Activated CD4-positive, alpha-beta T cell treated with anti-CD3 and anti-CD28 coated beads, Interleukin-2, amount 50 U/mL, for 48 hours (primary cell): ENCODE measurements around the gene ARAP1.

Source experiments
- DNase-seq, 2 experiments: peaks; one replicate each; pipeline ENCODE4 v3.0.0-alpha.2; 2020

Gene ARAP1

GRCh38 chr11:72652873-72653630 lies 99.2 kb downstream of the ARAP1 start:
- DNase-seq, result no peak

DNA sequence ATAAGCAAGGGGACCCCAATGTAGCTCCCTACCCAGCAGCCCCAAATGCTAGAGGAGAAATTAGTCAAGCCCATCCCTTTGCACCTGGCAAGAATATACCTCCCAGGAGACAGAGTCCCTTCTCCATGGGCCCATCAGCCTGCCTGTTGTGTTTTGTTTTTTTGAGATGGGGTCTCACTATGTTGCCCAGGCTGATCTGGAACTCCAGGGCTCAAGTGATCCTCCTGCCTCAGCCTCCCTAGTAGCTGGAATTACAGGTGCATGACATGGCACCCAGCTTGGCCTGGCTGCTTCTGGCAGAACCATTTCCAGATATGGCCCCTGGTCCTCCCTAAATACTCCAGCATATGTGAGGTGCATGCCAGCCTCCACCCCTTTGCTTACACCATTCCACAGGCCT lies 100.1 kb downstream of the ARAP1 start:
- no peak for DNase-seq

- DNase-seq, result no peak
Measured at GRCh38 chr11:72649215-72649976, 102.8 kb downstream of the ARAP1 start.

- DNase-seq, result no peak
Measured at GRCh38 chr11:72648384-72649136, 103.6 kb downstream of the ARAP1 start.

GRCh38 chr11:72647882-72648281 lies 104.3 kb downstream of the ARAP1 start:
- DNase-seq, result no peak

GRCh38 chr11:72646472-72646871 lies 105.7 kb downstream of the ARAP1 start:
- DNase-seq, result no peak

DNA sequence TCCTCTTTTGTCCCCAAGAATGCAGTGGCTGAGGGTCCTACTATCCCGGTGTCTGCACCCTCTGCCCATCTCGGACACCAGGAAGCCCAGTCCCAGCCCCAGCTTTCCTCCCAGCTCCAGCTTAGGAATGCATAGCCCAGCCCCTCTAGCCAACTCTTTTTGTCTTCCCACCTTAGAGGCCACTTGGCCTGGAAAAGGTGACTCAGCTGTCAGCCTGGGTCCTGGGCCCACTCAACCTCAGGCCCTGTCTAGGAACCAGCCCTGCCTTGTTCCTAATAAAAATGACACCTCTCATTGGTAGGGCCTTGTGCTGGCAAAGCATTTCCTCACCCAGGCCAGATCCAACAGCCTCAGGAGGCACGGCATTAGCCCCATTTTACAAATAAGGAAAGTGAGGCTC lies 106.2 kb downstream of the ARAP1 start:
- no peak for DNase-seq

DNA sequence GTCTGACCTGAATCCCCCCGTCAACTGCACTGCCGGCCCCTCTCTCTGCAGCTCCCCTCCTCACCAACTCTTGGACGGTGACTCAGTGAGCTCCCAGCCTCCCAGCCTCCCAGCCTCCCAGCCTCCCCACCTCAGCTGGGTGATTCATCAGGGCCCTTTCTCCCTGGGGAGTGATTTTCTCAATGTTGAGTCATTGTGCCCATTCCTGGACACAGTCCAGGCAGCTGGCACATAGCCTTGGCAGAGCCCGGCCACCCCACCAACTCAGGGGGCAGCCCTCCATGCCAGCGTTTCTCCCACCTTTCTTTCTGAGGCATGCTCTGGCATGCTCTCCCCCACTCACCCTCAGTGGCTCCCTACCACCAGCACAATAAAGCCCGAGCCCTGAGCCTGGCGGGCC lies 108.7 kb downstream of the ARAP1 start:
- DNase-seq, result peak in 1 of 2 experiments; percentile 7

GRCh38 chr11:72642884-72643522 lies 109.2 kb downstream of the ARAP1 start:
- peak; percentile 64 to 71 for DNase-seq

GRCh38 chr11:72642043-72642883 lies 109.9 kb downstream of the ARAP1 start:
- peak; percentile 32 to 37 for DNase-seq

DNA sequence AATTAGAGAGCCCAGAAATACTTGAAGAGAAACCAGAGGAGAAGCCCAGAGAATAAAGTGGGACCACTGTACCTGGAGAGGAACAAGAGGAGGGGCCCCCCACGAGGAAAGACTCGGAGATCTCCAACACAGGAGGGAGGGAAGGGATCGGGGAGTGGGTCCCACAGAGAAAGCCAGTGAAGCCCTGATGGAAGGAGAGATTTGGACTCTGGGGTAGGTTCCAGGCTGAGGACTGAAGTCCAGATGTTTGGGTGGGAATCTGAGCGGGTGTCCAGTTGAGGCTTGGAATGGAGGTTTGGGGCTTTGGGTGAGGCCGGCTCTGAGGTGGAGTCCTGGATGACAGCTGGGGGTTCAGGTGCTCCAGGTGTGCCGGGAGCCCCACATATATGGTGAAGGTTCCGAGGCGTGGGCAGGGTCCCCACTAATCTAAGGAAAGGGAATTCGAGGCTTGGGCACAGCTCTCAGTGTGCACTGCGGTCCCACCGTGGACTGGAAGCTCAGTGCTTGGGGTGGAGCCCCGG lies 110.6 kb downstream of the ARAP1 start:
- DNase-seq, result no peak

GRCh38 chr11:72639502-72640375 lies 112.5 kb downstream of the ARAP1 start:
- DNase-seq, result no peak

DNA sequence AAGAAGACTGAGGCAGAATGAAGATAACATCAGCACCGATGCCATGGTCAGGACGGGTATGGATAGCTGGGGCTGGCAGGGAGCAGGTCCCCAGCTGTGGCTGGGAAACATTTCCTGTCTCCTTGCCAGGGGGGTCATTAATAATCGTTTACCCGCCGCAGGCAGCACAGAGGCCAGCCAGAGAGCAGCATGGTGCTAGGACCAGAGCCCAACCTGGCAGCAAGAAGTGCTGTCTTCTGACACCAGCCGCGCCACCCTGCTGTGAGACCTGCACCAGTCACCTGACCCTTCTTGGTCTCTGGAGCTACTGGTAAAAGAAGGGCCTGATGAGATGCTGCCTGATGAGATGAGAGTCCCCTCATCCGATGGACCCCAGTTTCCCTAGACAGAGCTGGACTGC lies 114.3 kb downstream of the ARAP1 start:
- no peak for DNase-seq

DNA sequence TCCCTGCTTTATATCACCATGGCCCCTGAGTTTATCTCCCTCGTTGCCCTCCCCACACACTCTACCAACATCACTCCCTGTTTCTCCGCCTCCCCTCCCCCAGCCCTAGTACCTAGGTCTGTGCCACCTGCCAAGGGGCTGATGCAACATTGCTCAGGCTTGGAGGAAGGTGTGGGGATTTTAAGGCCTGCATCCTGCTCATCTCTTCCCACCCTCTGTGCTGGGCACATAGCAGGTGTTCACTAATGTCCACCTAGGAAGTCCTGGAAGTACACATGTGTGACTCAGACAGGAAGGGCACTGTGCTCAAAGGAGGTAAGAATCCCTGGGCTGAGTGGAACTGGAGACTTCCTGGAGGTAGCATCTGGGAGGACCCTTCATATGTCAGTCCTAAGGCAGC lies 115.0 kb downstream of the ARAP1 start:
- no peak for DNase-seq

DNA sequence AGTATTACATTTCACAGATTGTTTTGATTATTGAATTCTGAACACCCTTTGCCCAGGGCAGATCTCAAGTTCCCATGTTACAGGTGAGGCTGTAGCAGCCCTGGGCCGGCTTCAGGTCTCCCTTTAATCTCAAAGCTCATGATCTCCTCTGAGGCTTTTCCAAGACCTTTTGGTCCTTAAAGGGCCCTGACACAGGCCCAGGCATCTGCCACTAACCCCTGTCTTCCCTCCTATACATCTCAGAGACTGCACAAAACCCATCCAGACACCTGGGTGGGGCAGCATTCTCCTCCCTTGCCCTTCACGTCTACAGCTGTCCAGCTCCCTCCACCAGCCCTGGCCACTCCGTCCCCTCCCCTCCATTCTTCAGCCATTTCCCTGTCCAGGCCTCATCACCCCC lies 115.8 kb downstream of the ARAP1 start:
- no peak for DNase-seq

- no peak for DNase-seq
Measured at GRCh38 chr11:72635933-72636332, 116.3 kb downstream of the ARAP1 start.

DNA sequence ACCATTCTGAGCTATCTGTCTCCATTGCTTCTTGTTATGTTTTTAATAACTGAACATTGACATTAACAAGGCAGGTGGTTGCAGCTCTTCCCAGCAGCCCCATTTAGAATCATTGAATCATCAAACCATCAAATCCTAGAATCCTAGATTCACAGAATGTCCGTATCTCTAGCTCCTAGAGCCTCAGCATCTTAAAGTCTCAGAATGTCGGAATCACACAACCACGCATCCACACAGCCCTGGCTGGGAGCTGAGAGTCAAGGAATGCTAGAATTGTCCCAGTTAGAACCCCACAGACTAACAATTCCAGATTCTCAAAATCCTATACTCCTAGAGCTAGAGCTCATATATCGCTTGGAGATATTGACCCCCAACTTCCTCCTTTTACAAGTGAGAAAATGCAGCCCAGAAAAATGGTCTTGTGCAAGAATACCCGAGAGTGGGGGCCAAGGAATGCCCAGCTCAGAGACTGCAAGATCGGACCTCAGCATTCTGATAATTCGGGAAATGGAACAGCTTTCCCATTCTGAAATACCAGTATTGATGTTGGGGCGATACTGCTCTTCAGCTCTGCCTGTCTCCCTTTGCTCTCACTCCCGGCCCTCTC lies 116.8 kb downstream of the ARAP1 start:
- no peak for DNase-seq
